NAMALWA (cell line): ENCODE measurements around the gene CLPSL2.
"Not testable (repeated sequence)": the region's sequence is repeated elsewhere in the genome, so short reads cannot be mapped to it uniquely, and the experiment has no call there.

Experiments used
- DNase-seq: peaks from one replicate; pipeline ENCODE4 v3.0.0-alpha.2; 2015; ENCODE audit warnings: low spot score

CLPSL2 gene, protein sequence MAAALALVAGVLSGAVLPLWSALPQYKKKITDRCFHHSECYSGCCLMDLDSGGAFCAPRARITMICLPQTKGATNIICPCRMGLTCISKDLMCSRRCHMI

DNA sequence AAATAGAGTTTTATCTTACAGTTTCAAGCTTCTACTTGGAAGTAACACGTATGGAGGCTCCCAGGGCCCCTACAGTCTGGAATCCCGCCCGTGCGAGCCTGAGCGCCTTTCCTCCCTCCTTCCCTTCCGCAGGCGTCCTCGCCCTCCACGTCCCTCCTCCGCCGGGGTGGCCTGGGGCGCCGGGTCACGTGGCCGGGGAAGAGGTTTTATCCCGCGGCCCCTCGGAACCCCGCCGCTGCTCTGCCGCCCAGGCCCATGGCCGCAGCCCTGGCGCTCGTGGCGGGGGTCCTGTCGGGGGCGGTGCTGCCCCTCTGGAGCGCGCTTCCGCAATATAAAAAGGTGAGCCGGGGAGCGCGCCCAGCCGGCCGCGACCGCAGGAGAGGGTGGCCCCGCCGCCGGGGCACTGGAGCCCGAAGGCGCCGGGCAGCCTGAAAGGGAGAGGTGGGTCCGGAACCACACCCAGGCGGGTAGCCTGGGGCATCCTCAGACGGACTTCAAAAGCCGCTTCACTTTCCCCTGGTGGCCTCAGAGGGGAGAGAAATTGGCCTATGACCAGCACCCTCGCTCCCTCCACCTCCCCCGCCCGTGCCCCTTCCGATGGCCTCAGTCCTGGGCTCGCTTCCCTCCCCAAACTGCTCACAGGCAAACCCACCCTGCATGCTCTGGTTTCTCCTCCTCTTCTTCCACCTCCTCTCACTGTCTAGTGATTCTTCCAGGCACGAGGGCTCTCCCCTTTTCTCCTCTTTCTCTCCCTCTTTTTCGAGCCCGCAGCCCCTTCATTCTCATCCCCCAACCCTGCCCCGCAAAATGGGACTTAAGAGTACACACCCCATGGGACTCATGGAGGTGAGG lies at the start of gene CLPSL2:
TSS of gene CLPSL2 (plus strand) at position 235 of the 852 bp plus-strand sequence. CDS start at position 256, 21 bp downstream.
- DNase-seq, result no peak

DNA sequence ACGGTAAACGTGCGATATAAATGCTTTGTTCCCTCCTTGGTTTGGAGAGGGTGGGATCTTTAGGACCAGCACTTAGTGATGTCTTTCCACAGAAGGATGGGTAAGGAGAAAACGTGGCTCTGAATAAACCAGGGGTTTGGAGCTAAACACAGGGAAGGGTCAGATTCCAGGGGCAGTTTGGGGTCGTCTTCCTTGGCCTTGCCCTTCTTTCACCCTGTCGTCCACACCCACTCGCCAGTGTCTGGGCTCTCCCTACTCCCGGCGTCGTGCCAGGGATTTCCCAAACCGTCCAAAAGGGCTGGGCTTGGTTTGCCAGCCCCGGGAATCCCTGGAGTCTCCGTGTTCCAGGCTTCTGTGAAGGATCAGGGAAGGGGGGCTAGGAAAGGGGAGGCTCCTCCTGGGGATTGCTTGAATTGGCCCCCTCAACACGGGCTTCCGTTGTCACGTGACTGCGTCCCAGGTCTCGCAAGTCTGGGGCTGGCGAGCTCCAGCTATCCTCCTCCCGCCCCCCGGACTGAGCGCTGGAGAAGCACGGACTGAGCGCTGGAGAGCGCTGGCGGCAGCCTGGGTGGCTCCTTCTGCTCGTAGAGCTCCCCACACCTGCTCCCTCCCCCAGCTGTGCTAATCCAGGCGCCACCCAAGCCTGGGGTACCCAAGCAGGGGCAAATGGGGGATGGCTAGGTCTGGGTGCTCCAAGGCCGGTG lies 49.0 kb upstream of the CLPSL2 start:
- no peak for DNase-seq

DNA sequence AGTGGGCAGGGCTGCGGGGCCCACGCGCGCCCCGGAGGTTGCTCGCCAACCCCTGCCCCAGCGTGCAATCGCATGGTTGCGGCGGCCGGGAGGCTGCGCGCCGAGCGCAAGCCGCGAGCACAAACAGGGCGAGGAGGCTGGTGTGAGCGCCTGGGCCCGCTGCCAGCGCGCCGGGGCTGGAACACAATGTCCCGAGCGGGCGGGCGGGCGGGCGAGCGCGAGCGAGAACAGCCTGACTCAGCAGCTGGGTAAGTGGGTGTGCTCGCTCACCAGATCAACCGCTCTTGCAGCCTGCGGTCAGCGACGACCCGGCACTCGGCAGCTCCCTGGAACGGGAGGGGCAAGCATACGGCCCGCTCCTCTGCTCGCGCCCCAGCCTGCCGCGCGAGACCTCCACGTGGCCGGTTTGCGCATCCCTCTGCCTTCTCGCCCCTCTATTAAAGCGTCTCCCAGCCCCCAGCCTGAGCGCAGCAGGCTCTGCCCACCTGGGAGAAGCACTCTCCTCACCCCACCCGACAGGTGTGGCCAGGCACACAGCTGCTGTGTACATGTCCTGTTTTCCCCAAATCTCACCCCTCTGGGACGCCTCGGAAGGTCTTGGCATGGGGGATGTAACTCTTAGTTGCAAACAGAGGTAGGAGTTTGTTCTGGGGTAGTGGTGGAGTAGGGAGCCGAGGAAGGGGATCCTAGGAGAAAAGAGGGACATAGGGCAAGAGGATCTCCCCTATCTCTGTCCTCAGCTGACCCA lies 48.3 kb upstream of the CLPSL2 start:
- DNase-seq, result peak; percentile 94

DNA sequence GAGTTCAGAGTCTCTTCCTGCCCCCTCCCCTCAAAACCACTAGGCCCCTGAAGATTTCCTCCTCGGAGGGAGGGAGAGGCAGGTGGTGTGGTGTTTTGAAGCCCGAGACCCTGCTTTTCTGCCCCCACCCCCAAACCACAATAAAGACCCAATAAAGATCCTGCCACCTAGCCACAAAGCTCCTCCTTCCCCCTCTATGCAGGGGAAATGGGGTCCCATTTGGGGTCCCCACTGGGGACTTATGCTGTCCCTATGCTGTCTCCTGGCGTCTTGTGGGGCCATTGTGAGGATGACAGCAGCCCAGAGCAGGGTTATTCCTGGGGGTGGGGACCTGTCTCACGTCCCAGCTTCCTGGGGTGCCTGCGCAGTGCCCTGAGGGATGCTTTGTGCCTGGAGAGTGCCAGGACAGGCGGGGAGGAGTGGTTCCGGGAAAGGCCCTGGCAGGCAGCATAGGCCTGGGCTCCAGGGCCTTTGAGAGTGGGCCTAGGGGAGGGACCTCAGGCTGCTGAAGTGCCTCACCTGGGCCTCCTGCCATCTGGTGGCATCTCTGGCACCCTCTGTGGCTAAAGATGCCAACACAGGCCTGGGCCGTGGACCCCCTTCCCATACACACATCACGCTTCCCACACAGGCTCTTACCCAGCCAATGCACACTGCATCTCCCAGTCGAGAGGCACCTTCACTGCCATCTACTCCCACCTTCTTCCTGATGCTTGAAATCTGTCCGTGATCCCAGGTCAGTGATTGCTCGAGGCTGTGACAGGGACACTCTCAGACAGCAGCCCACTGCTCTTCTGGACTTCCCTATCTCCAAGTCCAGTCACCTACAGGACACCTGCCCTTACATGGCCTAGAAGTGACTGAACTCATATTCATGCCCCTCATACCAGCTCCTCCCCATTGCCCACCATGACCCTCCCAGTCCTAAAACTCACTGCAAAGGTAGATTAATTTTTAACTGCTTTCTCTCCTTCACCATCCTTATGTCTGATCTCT lies 47.4 kb upstream of the CLPSL2 start:
- DNase-seq, result peak; percentile 71

DNA sequence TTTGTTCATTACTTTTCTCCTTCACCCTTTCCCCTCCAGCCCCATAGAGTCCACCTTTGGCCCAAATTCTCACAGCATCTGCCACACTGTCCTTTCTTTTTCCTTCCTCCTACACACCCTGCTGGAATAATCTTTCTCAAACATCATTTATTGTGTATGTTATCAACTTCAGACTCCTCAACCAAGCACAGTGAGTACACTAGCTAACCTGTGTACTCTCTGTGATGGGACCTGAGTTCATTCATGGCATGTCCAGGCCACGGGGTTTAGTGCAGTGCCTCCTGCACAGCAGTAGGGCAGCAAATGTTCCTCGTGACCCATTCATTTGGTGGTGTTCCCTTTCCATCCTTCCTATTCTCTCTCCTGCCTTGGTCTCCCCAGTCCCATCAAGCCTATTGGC lies 46.7 kb upstream of the CLPSL2 start:
- peak; percentile 50 for DNase-seq

DNA sequence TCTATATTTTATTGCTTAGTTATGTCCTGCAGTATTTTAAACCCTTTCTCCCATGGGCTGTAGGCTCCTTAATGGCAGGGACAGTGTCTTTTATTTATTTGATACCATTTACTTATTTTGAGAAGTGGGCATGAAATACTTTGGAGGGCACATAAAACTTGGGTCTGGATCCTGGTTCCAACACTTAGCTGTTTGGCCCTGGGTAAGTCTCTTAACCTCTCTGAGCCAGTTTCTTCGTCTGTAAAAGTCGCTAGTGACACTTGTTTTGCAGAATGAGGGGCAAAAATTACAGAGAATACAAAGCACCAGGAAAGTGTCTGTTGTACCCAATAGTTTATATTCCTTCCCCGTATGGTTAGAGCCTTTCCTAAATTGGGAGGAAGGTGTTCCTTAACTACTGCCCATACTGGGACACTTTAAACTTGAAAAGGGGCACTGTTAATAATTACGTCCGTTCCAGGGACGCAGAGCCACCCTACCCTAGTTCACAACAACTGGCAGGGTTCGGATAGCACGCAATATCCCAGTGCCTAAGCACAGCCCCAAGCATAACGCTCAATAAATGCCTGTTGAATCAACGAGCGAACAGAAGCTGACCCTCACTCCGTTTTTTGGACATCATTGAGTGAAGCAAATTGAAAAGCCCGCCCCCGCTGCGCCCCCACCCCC lies 45.5 kb upstream of the CLPSL2 start:
- DNase-seq, result no peak

DNA sequence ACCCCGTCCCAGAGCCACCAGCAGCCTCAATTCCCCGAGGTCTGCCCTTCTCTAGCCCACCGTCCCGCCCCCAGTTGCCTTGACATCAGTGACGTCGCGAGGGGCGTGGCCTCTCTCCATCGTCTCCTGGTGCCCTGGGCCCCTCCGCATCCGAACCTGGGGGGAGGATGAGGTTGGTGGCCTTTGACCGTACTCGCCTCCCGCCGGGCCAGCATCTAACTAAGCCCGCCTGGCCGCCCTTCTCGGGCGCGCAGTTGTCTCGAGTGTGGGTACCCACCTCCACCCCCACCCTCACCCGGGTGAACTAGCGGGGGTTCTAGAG lies 45.0 kb upstream of the CLPSL2 start:
- peak; percentile 97 for DNase-seq

DNA sequence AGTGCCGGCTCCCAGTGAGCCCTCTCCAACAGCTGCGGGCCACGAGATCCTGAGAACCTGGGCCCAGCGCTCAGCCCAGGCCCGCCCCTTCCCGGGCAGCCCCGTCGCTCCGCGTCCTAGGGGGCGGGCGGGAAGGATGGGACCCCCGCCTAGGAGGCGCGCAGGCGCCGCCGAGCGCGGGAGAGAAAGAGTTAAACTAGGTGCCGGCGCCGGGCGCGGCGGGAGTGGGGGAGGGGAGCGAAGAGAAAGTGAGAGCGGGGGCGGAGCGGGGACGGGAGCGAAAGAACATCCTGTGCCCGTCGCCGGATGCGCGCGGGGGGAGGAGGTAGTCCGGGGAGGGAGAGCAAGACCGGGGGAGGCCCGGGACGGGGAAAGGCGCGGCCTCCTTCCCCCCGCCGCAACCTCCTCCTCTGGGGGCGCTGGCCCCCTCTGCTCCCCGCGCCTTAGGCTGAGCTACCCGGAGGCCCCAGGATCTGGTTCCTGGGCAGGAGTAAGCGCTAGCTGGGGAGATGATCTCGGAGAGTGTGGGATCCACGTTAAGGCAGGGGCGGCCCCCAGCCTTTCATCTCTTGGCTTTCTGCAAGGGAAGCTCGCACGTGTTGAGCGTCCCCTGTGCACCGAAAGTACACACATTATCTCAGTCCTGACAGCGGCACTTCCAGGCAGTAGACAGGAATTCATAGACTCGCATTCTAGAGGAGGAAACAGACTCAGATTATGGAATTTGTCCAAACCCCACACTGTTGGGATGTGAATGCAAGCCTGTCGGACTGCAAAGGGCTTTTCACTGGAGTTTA lies 44.5 kb upstream of the CLPSL2 start:
- DNase-seq, result peak; percentile 90

DNA sequence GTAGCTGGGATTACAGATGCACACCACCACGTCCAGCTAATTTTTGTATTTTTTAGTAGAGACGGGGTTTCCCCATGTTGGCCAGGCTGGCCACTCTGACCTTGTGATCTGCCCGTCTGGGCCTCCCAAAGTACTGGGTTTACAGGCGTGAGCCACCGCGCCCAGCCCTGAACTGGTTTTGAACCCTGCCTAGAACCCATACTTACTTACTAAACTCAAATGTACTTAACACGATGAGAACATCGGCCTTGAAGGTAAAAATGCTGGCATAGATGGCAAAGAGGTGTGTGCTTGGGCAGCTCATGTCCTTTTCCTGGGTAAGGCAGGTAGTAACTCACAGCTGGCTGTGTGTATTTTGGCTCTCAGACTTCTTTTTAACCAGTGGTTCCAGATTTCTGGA lies 42.8 kb upstream of the CLPSL2 start:
- DNase-seq, result no peak

DNA sequence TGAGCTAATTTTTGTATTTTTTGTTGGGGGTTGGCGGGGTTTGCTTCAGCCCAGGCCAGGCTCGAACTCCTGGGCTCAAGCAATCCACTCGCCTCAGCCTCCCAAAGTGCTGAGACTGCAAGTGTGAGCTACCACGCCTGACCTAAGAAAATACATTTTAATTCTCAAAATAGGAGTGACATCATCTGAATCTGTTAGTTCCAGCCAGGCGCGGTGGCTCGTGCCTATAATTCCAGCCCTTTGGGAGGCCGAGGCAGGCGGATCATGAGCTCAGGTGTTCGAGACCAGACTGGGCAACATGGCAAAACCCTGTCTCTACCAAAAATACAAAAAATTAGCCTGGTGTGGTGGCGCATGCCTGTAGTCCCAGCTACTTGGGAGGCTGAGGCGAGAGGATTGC lies 42.1 kb upstream of the CLPSL2 start:
- not testable (repeated sequence) for DNase-seq

DNA sequence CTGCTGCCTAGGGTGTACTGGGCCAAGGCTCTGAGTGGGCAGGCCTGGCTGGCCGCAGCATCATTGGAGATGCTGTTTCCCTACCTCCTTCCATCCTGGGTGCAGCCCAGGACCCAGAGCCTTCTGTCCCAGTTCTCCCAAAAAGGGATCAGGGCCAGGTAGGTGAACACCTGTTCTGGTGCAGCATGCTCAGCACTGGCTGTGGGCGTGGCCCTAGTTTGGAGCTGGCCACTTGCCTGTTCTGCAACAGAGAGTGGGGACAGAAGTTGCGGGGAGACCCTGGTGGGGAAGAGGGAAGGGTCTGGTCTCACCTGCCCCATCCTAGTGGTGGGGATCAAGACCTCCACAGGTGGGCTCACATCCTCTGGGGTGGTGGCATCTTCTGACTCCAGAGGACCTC lies 40.9 kb upstream of the CLPSL2 start:
- DNase-seq, result no peak

DNA sequence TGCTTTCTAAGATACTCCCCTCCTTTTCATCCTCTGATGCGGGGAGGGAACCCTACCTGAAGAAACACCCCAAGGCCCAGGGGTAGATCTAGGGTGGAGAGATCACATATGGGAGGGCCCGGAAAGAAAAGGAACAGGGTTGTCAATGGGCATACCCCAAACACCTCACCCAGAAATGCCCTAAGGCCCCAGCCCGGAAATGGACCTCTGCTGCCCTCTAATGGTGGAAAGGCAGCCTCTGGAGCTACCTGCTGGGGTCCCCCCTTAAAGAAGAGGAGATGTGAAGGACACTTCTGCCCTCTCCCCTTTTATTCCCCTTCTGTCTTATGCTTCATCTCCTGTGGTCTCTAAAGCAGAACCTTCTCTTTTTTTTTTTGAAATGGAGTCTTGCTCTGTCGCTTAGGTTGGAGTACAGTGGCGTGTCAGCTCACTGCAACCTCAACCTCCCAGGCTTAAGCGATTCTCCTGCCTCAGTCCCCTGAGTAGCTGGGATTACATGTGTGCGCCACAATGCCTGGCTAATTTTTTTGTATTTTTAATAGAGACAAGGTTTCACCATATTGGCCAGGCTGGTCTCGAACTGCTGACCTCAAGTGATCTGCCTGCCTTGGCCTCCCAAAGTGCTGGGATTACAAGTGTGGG lies 40.0 kb upstream of the CLPSL2 start:
- DNase-seq, result peak; percentile 89

DNA sequence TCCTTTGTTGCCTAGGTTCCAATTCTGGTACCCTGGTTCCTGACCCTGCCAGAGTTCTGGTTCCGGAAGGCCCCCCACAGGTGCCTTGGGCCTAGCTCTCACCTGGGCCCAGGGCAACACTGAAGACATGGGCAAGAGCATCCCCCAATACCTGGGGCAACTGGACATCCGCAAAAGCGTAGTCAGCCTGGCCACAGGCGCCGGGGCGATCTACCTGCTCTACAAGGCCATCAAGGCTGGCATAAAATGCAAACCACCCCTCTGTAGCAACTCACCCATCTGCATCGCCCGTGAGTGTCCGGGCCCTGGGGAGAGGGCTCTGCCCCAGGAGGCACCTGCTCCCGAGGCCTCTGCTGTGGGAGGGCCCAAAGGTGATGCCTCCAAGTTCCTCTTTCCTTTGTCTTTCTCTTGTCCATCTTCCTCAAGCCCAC lies 39.4 kb upstream of the CLPSL2 start, which contains the start of gene ARMC12:
TSS of gene ARMC12 (plus strand) at position 51 of the 431 bp plus-strand sequence. CDS start at position 128, 77 bp downstream.
- DNase-seq, result no peak

DNA sequence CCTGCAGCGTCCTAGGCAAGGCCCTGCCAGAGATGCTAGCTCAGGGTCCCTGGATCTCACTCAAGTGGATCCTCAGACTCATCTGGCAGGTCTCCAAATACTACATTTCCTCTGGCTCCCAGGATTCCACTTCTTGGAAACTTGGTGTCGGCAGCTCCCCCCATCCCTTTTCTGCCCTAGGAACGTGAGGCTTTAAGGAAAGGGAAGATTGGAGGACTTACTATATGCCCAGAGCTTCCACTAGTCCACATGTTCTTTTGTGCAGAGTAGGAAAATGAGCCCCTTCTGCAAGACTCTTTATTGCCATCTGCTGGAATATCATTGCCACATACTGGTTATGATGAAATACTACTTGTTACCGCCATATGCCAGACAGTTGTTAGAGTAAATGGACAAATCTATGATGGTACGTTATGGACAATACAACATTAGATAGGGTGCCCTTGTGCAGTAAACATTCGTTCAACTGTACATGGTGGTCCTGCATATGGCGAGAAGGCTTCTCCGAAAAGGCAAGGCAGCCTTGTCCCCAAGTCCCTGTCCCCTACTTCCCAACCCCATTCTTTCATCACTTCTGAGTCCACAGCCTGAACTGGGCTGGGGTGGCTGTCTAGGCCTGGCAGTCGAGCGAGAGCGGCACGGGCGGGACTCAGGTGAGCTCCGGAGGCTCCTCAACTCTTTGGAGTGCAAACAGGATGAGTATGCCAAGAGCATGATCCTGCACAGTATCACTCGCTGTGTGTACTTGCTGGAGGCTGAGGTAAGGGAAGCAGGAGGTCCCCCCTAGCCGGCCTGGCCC lies 38.8 kb upstream of the CLPSL2 start:
- DNase-seq, result peak; percentile 87

DNA sequence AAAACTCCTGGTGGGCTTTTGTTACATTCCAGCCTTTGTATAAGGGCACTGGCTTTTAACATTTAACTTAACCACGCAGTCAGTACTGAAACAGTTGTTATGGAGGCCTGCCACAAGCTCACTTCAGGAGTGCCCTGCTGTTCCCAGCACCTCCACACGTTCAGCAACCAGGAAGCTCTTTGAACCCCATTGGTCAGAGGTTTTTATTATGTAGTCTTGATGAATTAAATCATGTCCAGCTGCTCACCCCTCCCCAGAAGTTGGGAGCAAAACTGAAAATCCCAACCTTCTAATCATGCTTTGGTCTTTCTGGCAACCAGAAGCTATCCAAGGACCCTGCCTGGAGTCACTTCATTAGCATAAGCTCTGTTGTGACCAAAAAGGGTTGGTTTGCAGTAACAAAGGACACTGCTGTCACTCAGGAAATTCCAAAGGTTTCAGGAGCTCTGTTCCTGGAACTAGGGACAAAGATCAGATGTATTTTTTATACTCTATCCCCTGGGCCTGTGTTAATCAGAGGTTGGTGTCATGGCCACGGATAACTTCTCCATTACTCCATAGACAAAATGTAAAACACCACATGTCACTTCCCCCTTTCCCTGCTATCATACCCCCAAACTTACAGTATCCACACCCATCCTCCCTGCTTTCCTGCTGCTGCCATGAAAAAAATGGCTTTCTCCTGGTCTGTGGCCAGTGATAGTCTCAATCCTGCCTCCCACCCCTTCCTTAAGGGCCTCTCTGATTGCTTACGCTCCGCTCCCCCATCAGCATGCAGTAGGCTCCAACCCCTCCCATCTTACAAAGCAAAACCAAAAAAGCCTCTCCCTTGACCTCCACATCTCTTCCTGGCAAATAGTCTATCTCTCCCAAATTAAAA lies 36.5 kb upstream of the CLPSL2 start:
- no peak for DNase-seq

DNA sequence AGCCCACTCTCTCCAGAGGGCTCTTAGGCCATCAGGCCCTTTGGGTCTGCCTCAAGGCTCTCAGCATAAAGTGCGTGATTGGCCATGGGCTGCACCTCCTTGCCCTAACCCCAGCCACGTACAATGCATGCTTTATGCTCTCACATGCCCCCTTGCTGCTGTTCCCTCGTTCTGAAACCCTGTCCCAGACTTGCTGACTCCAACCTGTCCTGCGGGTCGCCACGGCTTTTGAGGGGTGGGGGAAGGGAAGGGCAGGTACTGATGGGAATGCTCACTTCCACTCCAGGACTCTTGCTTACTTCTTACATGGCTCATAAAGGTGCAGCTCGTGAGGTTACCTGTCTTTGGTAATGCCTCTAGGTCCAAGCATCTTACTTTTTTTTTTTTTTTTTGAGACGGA lies 33.6 kb upstream of the CLPSL2 start:
- DNase-seq, result no peak

DNA sequence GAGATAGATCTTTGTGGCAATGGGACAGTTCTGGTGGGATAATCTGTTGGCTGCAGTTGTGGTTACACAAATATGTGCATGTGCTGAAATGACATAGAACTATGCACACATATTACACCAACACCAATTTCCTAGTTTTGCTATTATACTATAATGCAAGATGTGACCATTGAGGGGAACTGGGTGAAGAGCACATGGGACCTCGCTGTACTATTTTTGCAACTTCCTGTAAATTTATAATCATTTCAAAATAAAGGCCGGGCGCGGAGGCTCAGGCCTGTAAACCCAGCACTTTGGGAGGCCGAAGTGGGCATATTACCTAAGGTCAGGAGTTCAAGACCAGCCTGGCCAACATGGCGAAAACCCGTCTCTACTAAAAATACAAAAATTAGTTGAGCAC lies 30.9 kb upstream of the CLPSL2 start:
- DNase-seq, result no peak
